Activated effector memory CD4-positive, alpha-beta T cell treated with Interleukin-2 at 50 U/mL for 16 hours (primary cell): ENCODE measurements around the gene RBM19.

ENCODE experiments used
- DNase-seq: peaks from one replicate; pipeline ENCODE4 v3.0.0-alpha.2; 2020

The RBM19 gene

GRCh38 chr12:113987261-113988063, 21.3 kb upstream of the RBM19 start:
- DNase-seq, result no peak

GRCh38 chr12:113984464-113984863, 18.3 kb upstream of the RBM19 start:
- DNase-seq, result no peak

GRCh38 chr12:113983777-113984448, 17.8 kb upstream of the RBM19 start:
- DNase-seq, result no peak

GRCh38 chr12:113983265-113983664, 17.1 kb upstream of the RBM19 start:
- DNase-seq, result no peak

- DNase-seq, result no peak
Observed at GRCh38 chr12:113981876-113982275, 15.8 kb upstream of the RBM19 start.

GRCh38 chr12:113980537-113981337, 14.6 kb upstream of the RBM19 start:
- DNase-seq, result no peak

GRCh38 chr12:113980054-113980453, 13.9 kb upstream of the RBM19 start:
- DNase-seq, result no peak

- no peak for DNase-seq
Observed at GRCh38 chr12:113978080-113978479, 12.0 kb upstream of the RBM19 start.

- DNase-seq, result no peak
Observed at GRCh38 chr12:113974006-113974405, 7.9 kb upstream of the RBM19 start.

GRCh38 chr12:113973109-113973904, 7.2 kb upstream of the RBM19 start:
- DNase-seq, result no peak

GRCh38 chr12:113971392-113971791, 5.3 kb upstream of the RBM19 start:
- no peak for DNase-seq

GRCh38 chr12:113970211-113970610, 4.1 kb upstream of the RBM19 start:
- DNase-seq, result no peak

GRCh38 chr12:113967368-113967767, 1.2 kb upstream of the RBM19 start:
- no peak for DNase-seq

GRCh38 chr12:113962733-113963132, 3.4 kb downstream of the RBM19 start:
- DNase-seq, result no peak

GRCh38 chr12:113961921-113962710, 4.0 kb downstream of the RBM19 start:
- no peak for DNase-seq

GRCh38 chr12:113960030-113960429, 6.1 kb downstream of the RBM19 start:
- DNase-seq, result no peak

- DNase-seq, result no peak
Observed at GRCh38 chr12:113959096-113959495, 7.0 kb downstream of the RBM19 start.

- no peak for DNase-seq
Observed at GRCh38 chr12:113958108-113958507, 8.0 kb downstream of the RBM19 start.

GRCh38 chr12:113957627-113958026, 8.5 kb downstream of the RBM19 start:
- no peak for DNase-seq

GRCh38 chr12:113955109-113955970, 10.8 kb downstream of the RBM19 start:
- no peak for DNase-seq

- DNase-seq, result no peak
Observed at GRCh38 chr12:113954547-113954946, 11.6 kb downstream of the RBM19 start.
